ENCODE measurements around the gene MYB.
A peak's percentile ranks its signal among the peaks of the same experiment; 100 is the strongest.
"Not testable (repeated sequence)": the region's sequence is repeated elsewhere in the genome, so short reads cannot be mapped to it uniquely, and the experiment has no call there.

The MYB gene

DNA sequence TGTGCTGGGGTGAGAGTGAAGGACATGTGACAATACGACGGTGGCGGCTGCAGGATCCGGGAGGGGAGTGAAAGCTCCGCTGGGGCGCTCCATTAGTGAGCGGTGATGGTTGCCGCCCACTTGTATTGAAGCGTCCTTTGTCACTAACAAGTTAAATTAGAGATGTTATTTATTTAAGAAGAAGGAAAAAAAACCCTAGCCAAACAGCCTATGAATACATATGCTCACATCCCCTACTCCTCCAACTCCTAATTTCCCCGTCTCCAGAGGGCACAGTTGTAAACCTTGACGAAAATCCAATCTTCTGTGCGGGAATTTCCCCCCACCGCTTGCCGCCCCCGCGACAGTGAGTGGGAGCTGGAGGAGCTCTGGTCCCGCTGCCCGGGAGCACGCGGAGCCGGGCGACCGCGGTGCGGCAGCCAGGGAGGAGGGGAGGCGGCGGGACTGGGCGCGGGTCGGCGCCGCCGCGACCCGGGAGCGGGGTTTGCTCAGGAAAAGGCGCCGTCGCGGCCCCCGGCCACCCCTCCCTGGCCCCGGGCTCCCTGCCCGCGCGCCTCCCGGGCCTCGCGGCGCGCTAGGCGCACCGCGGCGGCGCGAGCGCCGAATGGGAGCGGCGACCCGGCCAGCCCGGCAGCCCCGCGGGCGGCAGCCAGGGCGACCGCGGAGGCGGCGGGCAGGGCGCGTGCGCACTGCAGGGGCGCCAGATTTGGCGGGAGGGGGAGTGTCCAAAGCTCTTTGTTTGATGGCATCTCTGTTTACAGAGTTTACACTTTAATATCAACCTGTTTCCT is at the start of gene MYB:
MYB (plus strand) TSS at position 767 of the 791 bp plus-strand sequence. CDS start 206 bp downstream, outside the sequence.
- DNase-seq: peak; percentile 66 to 79

DNA sequence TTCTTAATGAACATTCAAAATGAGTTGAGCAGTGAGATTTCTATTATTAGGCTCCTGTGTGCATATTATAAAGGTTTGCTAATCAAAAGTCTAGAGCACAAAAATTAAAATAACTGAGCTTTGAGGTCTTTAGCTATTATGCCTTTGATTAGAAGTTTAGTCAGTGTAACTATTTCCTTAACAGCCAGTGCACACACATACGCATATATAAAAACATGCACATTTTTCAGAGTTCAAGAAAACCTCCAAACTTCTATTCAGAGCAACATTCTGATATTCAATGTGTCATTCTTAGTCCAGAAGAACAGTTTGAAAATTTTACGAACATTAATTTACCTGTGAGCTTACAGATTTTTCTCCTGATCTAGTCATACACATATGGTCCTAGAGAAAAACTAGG is 48.3 kb upstream of the MYB start:
- no peak for DNase-seq

- DNase-seq: no peak
Observed at GRCh38 chr6:135135835-135136234, 45.3 kb upstream of the MYB start.

- no peak for DNase-seq
Observed at GRCh38 chr6:135137826-135138225, 43.3 kb upstream of the MYB start.

DNA sequence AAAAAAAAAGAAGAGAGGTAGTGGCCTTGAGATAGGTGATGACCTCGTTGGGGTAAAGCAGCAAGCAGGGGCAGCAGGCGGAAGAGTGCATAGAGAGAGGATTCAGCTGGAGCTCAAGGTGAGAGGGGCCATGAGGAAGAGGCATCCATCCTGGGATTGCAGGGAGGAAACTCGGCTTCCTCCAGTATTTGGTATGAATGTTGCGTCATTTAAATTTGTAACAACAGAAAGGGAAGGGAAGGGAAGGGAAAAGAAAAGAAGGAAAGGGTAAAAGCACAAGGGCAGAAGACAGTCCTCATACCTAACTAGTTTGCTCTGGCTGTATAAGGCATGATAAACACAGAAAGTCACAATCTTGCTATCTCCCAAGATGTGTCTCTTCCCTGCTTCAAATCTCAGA is 39.9 kb upstream of the MYB start:
- DNase-seq: no peak

GRCh38 chr6:135141728-135142127 is 39.4 kb upstream of the MYB start:
- DNase-seq: no peak

- not testable (repeated sequence) for DNase-seq
Observed at GRCh38 chr6:135142232-135142631, 38.9 kb upstream of the MYB start.

DNA sequence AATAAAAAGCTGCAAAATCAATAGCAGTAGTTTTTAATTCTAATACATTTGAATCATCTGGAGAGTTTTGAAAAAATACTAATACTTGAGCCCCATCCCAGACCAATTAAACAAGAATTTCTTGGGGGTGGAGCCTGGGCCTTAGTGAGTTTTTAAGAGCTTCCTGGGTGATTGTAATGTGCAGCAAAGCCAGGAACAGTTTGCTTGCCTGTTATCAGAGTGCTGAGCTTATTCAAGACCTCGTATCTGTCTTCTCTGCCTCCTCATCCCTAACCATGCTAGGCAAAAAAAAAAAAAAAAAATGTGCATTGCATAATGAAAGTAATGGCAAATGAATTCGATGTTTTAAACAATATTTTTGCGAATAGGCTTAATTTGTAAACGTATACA is 36.4 kb upstream of the MYB start:
- DNase-seq: no peak

DNA sequence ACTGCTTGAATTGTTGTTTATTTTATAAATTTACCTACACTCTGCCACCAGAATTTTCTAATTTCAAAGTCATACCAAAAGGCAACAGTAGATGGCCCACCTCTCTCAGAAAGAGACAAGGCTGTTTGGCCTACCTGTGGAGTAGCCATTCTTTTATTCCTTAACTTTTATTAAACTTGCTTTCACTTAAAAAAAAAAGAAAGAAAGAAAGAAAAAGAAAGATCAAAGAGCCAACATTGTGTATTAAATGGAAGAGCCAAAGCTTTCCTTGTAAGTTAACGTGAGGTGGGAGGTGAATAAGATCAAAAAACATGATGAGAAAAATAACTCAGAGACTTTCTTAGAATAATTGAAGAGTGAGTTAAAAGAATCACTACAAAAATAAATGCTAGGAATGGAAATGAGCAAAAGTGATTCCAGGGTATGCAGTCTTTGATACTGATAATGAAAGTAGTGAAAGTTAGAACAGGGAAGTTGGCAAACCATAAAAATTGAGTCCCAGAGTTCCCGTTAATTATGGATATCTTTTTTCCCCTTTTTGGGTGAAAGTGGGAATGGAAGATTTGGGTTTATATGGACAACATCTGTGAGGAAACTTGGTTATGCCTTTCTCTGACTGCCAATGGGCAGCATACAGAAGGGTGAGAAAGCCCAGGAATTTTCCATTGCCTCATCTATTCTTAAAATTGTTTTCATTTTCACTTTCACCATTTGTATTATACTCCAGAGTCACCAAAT is 35.9 kb upstream of the MYB start:
- DNase-seq: no peak

DNA sequence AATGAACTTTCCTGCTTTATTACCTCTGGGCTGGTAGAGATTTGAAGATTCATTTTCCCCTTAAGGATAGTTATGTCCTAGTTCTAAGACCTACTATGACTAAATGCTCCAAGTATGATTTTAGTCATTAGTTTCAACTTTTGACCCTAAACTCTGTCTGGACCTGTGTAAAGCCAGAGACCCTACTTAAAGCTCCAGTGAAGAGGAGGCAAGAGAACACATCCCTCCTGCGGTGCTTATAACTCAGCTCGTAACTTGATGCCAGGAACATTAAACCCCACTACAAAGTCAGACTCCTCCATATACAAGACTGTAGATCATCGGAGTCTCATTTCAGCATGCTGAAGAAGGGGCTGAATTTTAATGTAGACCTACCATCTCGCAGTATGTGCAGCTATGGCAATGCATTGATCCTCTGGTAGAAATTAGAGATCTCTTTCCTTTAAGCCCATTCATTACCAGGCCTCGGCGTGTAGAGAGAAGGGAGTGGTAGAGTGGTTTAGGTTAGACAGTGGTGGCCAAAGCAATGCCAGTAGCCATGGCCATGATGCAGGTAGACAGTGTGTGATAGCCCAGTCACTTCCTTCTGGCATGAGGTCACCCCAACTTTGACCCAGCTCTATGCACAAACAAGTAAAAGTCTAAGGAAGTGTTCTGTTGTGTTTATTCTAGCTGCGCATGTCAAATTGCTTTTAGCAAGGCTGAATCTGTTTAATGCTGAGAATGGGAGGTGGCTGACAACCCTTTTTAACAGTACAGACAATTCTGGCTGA is 34.8 kb upstream of the MYB start:
- DNase-seq: no peak

GRCh38 chr6:135147637-135148592 is 33.2 kb upstream of the MYB start:
- DNase-seq: no peak

DNA sequence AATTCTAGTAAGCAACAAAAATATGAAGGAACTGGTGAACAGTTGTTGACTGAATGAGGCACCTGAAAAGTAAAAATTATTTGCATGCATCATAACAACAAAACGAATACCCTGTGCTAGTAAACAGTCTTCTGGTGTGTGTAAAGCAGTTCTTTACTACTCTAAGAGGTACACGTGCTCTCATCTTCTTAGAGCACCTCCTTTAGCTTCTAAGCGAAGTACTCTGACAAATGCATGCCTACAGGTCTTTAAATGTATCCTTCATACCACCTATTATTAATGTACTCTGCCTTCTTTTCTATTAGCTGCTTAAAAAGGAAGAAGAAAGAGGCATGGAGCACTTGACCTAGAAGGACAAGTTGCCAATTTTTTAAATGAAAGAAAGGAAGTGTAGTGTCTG is 32.2 kb upstream of the MYB start:
- DNase-seq: no peak

DNA sequence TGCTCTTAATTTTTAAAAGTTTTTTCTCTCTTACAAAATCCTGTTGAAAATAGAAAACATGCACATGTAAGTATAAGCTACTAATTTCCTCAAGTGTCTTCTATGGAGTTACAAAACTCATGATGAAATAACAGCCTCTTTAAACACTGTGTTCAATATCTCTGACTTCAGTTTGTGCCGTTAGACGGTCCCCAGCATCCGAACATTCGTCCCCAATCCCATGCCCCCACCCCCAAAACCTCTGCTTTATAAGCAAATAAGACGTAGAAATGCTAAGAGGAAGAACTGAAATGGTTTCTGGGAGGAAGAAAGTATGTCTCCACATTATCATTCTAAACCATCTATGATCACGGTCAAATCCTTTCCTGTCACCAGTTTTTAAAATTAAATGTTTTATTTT is 31.7 kb upstream of the MYB start:
- no peak for DNase-seq

- DNase-seq: not testable (repeated sequence)
Observed at GRCh38 chr6:135150481-135150880, 30.6 kb upstream of the MYB start.

DNA sequence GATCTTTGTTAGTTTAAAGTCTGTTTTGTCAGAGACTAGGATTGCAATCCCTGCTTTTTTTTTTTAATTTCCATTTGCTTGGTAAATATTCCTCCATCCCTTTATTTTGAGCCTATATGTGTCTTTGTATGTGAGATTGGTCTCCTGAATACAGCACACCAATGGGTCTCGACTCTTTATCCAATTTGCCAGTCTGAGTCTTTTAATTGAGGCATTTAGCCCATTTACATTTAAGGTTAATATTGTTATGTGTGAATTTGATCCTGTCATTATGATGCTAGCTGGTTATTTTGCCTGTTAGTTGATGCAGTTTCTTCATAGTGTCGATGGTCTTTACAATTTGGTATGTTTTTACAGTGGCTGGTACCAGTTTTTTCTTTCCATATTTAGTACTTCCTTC is 27.0 kb upstream of the MYB start:
- not testable (repeated sequence) for DNase-seq

DNA sequence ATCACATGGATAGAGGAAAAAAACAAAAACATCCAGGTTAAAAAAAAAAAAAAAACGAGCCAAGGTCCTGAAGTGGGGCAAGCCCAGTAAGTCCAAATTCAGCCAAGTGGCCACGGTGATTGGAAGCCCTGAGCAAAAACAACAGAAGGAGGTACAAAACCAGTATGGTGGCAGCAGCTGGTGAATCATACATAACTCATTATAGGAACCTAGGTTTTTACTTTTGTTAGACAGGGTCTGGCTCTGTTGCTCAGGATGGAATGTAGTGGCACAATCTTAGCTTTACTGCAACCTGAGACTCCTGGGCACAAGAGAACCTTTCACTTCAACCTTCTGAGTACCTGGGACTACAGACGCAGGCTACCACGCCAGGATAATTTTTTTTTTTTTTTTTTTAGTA is 22.7 kb upstream of the MYB start:
- no peak for DNase-seq

DNA sequence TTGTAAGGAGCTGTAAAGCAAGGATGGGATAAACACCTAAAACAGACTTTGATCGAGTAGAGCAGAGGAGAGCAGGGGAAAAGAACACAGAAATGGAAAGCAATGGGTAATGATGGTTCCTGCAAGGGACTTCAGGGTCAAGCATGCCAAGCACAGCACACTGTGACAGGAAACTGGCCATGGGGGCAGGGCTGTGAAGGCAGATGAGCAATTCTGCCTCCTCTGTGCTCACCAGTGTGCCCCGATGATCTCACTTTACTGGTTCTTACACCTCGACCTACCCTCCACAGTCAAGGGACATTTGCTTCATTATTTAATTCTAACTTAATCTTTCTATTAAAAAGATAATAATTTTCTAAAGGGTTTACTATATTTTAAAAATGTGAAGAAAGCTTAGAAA is 21.6 kb upstream of the MYB start:
- DNase-seq: no peak

DNA sequence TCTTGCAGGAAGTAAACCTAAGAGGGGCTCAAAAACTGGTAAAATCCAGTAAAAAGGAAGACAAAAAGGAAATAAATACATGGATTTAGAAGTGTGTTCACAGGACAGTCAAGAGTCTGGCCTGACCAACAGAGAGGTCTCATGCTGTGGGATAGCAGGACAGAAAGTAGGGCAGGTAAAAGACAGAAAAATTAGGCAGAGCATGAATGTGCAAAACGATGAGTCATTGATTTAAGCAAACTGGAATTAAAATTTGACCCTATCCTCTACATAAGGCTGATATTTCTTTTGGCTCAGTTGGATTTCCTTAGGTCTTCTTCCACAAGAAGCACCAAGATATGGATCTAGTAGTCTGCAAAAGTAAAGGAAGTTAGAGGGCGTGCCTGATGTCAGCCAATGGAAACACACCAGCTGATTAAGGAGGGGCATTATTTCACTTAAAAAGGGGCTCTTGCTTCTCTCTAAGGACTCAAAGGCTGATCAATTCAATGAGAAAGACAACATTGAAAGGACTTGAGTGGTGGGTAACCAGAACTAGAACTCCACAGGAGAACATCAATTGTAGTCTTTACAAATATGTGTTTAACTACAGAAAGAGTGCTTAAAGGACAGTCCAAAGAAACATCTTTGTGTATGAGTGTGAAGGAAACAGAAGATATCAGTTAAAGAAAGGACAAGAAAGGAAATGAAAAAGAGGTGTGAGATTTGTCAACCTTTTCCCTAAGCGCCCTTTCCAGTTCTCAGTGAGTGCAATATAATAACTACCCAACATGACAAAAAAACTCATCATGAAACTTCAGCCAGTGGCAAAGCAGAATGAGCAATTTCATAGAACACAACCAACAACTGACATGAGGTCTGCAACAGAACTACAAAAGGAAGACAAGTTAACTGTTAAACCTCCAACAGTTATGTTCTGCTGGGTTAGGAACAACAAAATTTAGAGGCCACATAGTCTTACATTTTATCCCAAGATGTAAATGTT is 19.4 kb upstream of the MYB start:
- DNase-seq: no peak

GRCh38 chr6:135162678-135163439 is 18.2 kb upstream of the MYB start:
- peak in 1 of 2 experiments; percentile 4 for DNase-seq

- no peak for DNase-seq
Observed at GRCh38 chr6:135163440-135163738, 17.7 kb upstream of the MYB start.

DNA sequence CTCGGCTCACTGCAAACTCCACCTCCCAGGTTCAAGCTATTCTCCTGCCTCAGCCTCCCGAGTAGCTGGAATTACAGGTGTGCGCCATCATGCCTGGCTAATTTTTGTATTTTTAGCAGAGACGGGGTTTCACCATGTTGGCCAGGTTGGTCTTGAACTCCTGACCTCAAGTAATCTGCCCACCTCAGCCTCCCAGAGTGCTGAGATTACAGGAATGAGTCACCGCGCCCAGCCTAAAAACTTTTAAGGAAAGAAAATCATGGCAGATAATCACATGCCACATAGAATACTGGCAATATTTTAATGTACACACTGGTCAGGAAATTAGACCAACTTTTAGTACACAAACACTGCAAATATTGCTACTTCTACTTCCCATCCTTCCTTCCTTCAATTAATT is 16.7 kb upstream of the MYB start:
- not testable (repeated sequence) for DNase-seq

Data from NCI-H1930 (cell line).